HL-60 (cell line): ENCODE measurements around the gene SCN1B.

Experiments
- CTCF ChIP-seq: IDR thresholded peaks from one replicate; pipeline ENCODE4 v1.5.1; 2011; ENCODE audit warnings: low read length, control low read depth, inconsistent platforms; ENCODE audit not compliant: insufficient read depth
- GABPA ChIP-seq: IDR thresholded peaks from 2 replicates; pipeline ENCODE4 v1.6.1; 2012; ENCODE audit warnings: low read depth
- POLR2AphosphoS5 ChIP-seq: IDR thresholded peaks from 2 replicates; pipeline ENCODE4 v1.6.1; 2012; ENCODE audit warnings: low read depth
- REST ChIP-seq: IDR thresholded peaks from 2 replicates; pipeline ENCODE4 v1.6.1; 2012; ENCODE audit warnings: low read depth; ENCODE audit not compliant: insufficient replicate concordance

- no peak for TF ChIP-seq CTCF
- TF ChIP-seq REST = no peak
- TF ChIP-seq POLR2AphosphoS5 = no peak
- TF ChIP-seq GABPA = no peak
Measured at GRCh38 chr19:35011737-35012682, 18.3 kb upstream of the SCN1B start.
